AG04449 (cell line): ENCODE data around the gene ARL6IP4.

Source experiments
- CTCF ChIA-PET: fragments of 350-600 bp; formaldehyde crosslinking; extraction: SDS; loops from one replicate; lab custom pipeline; 2021; ENCODE audit warnings: antibody characterized with exemption; lab: Yijun Ruan, JAX
- POLR2A ChIA-PET: fragments of 400-600, 350-600 bp; formaldehyde crosslinking; extraction: SDS; loops from one replicate; lab custom pipeline; 2020; ENCODE audit warnings: antibody characterized with exemption, inconsistent platforms; lab: Yijun Ruan, JAX
- DNase-seq: peaks from one replicate; pipeline ENCODE4 v3.0.0-alpha.2; 2010; ENCODE audit warnings: low read depth, low spot score
- H3K4me3 ChIP-seq: 2 replicates; pipeline ENCODE4 v1.5.1; 2011; ENCODE audit warnings: low read depth, mild to moderate bottlenecking, control low read depth, low read length
- CTCF ChIP-seq: IDR thresholded peaks from one replicate; pipeline ENCODE4 v1.5.1; 2011; ENCODE audit warnings: mild to moderate bottlenecking, moderate library complexity, low read length, control low read depth, inconsistent platforms; ENCODE audit not compliant: insufficient read depth; ENCODE audit errors: missing control alignments

Gene ARL6IP4

GRCh38 chr12:122987086-122987951 is 6.8 kb downstream of the ARL6IP4 start:
- no peak for TF ChIP-seq CTCF
- CTCF ChIA-PET: interaction anchor here (1.4 to 6.0 kb wide), 2 partner anchors 250 to 255 kb away, joined by 3 to 27 read pairs; no protein-coding TSS in a partner anchor
- DNase-seq: no peak
- H3K4me3 ChIP-seq: no peak overlapping the region
- POLR2A ChIA-PET: interaction anchor here (0.6 kb wide), 1 partner anchor 325 kb away, joined by 3 read pairs; no protein-coding TSS in a partner anchor

DNA sequence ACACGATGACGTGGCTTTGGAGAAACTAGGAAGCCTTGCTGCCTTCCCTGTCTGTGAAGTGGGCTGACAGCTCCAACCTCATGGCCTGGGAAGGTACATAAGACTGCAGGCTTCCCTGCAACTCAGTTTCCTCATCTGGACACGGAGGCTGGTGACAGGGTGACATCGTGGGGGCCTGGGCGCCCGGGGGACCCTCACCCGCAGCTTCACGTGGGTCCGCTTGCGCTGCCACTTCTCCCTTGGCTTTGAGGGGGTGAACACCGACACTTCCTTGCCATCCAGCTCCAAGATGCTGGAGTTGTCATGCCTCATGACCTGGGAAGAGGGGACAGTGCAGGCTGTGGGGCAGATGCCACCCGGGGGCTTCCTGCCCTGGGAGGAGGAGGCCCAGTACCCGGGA is 7.6 kb downstream of the ARL6IP4 start:
- ChIA-PET POLR2A (interaction anchor here (0.6 kb wide), 1 partner anchor 325 kb away, joined by 3 read pairs; no protein-coding TSS in a partner anchor), CTCF (interaction anchor here (1.4 to 6.0 kb wide), 2 partner anchors 249 to 254 kb away, joined by 3 to 27 read pairs; no protein-coding TSS in a partner anchor)
- no peak for TF ChIP-seq CTCF
- DNase-seq: no peak
- H3K4me3 ChIP-seq: no peak overlapping the region

DNA sequence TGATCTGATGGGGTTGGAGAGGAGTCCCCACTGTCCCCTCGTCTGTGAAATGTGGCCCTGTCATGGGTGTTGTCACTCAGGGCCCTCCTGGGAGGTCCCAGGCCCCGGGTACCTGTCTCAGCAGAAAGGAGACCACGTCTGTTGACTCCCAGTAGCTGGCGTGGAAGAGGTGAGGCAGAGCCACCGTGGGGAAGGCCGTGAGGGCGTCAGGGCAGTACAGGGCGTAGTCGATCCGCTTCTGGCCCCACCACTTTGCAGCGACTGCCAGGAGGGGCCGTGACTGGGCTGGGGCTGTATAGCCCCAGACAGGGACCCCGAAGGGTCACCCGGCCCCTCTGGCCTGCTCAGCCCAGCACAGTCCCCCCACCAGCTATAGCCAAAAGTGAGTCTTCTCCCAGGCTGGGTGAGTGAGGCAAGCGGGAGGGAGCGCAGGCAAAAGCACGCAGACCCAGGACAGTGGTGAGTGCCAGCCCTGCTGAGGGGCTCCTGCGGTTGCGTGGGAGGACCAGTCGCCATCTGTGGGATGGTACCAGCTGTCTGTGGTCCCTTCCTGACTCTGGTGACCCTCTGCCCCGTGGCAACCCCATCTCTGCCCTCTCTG is 8.2 kb downstream of the ARL6IP4 start:
- CTCF ChIA-PET: interaction anchor here (6.0 kb wide), 1 partner anchor 249 kb away, joined by 27 read pairs; no protein-coding TSS in a partner anchor
- no peak for TF ChIP-seq CTCF
- DNase-seq: no peak
- POLR2A ChIA-PET: interaction anchor here (1.5 kb wide), 1 partner anchor 9 kb away, joined by 5 read pairs; the partner anchor contains the start of gene ARL6IP4
- H3K4me3 ChIP-seq: no peak overlapping the region

- DNase-seq: no peak
- no peak overlapping the region for H3K4me3 ChIP-seq
- TF ChIP-seq CTCF: no peak
- CTCF ChIA-PET: interaction anchor here (1.2 to 6.0 kb wide), 2 partner anchors 8 to 248 kb away, joined by 3 to 27 read pairs; no protein-coding TSS in a partner anchor
- POLR2A ChIA-PET: interaction anchor here (0.9 to 1.5 kb wide), 2 partner anchors 9 to 243 kb away, joined by 5 read pairs; partner anchors contain the start of genes ARL6IP4, MPHOSPH9 and MTRFR
Measured at GRCh38 chr12:122989225-122989839, 8.9 kb downstream of the ARL6IP4 start.

DNA sequence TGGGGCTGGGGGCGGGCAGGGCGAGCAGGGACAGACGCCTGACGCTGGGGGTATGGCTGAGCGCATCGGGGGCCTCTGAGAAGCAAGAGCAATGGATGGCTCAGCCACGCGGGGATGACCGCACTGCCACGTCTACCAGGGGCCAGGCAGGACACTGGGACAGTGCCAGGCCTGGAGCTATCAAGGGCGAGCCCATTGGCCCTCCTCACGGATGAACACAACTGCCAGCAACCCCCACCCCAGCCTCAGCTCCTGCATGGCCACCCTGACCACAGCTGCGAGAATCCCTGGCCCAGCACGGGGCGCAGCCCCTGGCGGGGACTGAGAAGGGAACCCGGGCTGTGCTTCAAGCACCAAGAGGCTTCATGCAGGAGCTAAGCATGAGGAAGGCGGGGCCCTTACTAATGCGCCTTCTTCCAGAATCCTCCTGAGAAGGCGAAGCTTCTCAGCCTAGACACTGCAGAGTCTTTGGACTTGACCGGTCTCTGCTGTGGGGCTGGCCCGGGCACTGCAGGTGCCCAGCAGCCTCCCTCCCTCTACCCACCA is 9.5 kb downstream of the ARL6IP4 start:
- ChIA-PET POLR2A (interaction anchor here (0.9 to 1.5 kb wide), 2 partner anchors 10 to 243 kb away, joined by 5 read pairs; partner anchors contain the start of genes ARL6IP4, MPHOSPH9 and MTRFR), CTCF (interaction anchor here (1.2 to 6.0 kb wide), 2 partner anchors 8 to 247 kb away, joined by 3 to 27 read pairs; no protein-coding TSS in a partner anchor)
- TF ChIP-seq CTCF: no peak
- DNase-seq: no peak
- H3K4me3 ChIP-seq: no peak overlapping the region
